GM18499 (cell line): ENCODE data around the gene FNDC7.
"Not testable (repeated sequence)": the region's sequence is repeated elsewhere in the genome, so short reads cannot be mapped to it uniquely, and the experiment has no call there.

Experiments
- ATAC-seq: cut with Tn5 transposase; IDR thresholded peaks from one replicate; pipeline ENCODE4 v1.9.1; 2021; ENCODE audit warnings: moderate number of reproducible peaks; ENCODE audit not compliant: insufficient read depth, unreplicated experiment

FNDC7 gene

DNA sequence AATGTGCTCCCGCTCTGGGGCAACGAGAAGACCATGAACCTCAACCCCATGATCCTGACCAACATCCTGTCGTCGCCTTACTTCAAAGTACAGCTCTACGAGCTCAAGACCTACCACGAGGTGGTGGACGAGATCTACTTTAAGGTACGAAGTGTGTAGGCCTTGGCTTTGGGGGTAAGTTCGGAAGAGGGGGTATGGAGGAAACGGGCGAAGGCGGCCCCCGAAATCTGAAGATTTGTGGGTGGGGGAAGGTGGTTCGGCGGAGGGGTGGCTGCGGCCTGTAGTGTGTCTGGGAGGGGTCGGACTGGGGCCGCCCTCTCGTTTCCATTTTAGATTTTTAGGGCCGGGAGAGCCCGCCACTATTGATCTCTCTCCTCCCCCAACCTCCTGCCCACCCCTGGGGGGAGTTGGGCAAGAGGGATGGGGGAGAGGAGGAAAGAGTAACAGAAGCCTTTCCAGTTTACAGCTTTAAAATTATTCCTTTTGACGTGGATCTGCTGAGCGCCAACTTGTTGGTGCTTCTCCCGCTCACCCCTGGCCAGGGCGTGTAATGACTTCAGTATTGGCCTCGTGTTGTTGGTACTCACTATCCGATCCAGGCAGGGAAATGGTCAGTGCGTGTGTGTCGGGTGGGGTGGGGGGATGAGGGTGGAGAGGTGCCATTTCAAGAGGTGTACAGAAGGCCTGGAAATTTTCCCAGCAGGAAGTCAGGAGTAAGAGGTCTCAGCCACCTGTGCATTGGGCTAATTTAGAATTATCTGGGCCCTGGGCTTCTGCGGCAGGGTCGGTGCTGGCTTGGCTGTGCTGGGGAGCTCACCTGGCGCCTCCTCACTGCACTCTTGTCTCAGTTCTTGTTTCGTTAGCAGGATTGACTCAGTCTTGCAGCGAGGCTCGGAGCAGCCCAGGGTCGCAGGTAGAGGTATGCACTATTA lies 19.7 kb upstream of the FNDC7 start:
- peak; percentile 59 for ATAC-seq

DNA sequence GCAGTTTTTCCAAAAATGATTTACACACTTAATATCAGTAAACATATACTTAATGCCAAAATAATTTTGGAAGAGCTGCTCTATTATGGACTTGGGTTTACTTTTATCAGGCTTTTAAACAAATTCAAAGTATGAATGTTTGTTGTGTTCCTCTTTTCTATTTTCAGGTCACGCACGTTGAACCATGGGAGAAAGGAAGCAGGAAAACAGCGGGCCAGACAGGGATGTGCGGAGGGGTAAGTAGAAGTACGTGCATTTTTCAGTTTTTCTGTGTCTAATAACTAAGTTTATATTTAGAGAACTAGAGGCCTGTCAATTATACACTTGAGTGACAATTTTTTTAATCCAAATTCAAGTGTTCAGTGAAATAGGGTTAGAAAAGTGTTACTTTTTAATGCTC lies 17.2 kb upstream of the FNDC7 start:
- ATAC-seq = no peak

DNA sequence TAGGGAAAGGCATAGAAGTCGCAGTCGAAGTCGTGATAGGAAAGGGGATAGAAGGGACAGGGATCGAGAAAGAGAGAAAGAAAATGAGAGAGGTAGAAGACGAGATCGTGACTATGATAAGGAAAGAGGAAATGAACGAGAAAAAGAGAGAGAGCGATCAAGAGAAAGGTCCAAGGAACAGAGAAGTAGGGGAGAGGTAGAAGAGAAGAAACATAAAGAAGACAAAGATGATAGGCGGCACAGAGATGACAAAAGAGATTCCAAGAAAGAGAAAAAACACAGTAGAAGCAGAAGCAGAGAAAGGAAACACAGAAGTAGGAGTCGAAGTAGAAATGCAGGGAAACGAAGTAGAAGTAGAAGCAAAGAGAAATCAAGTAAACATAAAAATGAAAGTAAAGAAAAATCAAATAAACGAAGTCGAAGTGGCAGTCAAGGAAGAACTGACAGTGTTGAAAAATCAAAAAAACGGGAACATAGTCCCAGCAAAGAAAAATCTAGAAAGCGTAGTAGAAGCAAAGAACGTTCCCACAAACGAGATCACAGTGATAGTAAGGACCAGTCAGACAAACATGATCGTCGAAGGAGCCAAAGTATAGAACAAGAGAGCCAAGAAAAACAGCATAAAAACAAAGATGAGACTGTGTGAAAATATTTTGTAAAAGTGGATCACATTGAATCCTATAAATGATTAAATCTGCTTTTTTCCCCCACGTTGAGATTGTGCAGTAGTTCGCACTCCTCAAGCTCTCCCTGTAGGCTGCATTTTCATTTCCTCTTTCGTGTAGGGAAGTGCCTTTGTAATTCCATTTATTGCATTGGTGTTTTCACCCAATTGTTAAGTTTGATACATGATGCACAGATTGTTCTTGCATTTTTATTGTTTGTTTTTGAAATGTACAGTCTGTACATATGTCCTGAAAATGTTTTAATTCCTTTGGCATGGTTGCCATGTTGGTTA lies 13.1 kb upstream of the FNDC7 start:
- ATAC-seq = no peak

DNA sequence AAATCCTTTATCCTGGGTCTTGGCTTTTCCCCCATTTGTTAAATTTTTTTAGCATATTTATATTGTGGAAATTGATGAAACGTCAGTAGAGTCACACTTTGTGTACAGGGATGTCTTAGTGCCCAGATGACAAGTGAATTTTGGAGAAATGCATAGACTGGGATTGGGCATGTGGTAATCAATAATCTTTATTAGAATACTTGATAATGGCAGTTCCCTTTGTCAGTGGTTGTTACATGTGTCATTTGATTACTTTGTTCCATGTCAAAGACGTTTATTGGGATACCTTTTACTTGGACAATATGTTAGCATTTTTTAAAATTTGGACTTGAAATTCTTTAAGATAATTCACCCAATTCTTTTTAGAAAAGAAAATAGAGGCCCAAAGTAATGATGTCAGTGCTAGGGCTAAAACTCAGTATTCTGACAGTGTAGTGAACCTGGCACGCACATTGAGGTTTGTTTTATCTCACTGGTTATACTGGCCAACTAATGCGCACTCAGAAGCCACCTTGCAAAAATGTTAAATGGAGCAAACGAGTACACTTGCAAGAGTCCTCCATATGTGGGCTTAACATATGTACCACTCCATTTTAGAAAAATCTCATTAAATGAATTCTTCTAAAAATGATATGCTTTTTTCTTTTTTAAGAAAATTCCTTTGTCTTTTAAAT lies 11.4 kb upstream of the FNDC7 start:
- ATAC-seq = no peak

DNA sequence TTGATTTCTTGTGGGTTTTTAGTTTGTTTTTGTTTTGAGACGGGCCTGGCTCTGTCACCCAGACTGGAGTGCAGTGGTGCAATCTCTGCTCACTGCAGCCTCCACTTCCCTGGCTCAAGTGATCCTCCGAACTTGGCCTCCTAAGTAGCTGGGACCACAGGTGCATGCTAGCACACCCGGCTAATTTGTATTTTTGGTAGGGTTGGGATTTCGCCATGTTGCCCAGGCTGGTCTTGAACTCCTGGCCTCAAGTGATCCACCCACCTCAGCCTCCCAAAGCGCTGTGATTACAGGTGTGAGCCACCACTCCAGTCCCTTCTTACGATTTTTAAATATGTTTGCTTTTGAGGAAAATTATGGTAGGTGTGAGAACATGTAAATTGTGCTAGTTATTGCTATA lies 10.6 kb upstream of the FNDC7 start:
- ATAC-seq = not testable (repeated sequence)

DNA sequence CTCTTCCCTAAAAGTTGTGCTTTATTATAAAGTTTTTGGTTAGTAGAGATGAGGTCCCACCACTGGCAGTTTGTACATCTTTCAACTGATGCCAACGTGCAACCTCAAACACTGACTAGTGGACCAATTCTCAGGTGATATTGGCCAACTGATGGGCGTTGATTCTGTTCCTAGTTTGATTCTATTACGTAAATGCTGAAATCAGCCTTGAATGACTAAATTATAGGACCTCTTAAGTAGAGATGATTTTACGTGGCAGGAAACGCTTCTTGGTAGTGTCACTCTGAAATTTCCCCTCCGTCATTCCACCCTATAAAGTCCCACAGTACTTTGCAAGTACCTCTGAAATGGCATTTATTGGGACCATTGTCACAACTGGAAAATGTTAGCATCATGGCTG lies 8.8 kb upstream of the FNDC7 start:
- no peak for ATAC-seq

DNA sequence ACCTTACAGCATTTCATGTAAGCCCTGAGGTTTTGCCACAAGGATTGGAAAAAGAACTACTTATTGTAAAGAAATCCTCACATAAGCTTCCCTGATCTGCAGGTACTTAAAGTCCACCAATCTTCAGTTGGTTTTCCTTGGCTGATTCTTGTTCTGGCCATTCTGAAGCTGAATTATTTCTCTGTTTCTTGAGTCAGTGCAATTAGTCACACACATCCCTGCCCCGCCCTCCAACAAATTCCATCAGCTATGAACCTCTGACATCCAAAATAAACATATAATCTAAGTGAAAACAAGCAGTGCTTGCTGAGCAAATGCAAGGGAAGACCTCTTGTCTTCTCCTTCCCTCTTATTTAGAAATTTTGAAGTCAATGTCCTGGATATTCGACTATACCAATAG lies 8.2 kb upstream of the FNDC7 start:
- ATAC-seq = no peak

DNA sequence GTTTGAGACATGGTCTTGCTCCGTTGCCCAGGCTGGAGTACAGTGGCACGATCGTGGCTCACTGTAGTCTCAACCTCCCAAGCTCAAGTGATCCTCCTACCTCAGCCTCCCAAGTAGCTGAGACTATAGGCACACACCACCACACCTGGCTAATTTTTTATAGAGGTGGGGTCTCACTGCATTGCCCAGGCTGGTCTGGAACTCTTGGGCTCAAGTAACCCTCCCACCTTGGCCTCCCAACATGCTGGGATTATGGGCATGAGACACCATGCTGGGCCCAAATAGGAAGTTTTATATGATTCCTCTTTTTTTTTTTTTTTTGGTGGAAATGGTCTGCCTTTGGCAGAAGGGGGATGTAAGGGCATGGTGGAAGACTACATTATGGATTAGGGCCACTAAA lies 6.1 kb upstream of the FNDC7 start:
- ATAC-seq = no peak

DNA sequence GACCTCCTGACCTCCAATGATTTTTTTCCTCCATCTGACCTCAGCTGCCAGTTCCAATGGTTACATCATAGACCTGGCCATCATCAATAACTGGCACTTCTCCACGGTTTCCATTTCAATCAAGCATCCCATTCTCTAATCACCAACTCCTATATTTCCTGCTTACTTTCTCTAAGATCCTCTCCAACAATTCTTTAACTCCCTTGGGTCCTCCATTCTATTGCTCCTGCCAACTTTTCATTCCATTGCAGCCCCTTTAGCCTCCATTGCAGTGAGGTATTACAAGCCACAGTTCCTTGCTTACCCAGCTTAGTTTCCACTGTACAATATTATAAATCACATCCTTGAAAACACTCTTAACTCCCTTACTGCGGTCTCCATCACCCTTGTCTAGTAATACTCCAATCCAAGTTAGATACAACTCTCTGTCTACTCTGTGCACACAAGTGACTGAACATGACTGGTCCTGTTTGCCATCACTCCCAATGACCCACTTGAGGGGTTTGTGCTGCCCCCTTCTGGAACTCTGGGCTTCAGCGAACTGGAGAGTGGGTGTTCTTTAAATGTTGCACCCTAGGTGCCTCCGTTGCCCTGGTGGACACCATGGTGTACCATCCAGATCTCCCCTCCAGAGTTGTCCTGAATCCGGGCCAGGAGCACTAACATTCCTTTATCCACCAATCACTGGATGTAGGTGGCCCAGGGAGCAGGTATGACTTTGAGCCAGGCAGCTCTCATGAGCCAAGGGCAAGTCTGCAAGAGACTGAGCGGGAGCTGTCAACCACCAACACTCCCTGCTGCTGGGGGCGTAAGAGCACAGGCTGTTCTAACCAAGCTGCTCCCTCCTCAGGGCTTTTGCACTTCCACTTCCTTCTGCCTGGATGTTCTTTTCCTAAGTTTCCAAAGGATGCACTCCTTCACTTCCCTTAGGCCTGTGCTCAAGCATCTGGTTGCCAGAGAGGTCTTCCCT lies 3.7 kb upstream of the FNDC7 start:
- ATAC-seq = no peak

DNA sequence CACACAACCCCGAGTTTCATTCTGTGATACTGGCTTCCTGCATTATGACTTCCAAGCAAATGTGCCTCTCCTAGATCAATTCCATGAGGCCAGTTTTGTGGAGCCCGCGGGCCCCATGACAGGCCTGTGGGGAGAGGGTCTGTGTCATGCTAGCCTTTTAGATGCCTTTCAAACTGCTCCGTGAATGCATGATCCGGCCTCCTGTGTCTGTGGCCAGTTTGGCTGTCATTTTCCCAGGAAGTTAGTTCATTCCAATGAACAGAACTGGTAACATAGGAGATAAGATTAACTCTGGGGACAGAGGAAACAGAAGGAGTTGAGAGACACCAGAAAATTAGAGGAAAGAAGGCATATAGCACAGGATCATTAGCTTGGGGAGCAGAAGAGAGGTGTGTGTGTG lies 3.2 kb downstream of the FNDC7 start:
- ATAC-seq = no peak

DNA sequence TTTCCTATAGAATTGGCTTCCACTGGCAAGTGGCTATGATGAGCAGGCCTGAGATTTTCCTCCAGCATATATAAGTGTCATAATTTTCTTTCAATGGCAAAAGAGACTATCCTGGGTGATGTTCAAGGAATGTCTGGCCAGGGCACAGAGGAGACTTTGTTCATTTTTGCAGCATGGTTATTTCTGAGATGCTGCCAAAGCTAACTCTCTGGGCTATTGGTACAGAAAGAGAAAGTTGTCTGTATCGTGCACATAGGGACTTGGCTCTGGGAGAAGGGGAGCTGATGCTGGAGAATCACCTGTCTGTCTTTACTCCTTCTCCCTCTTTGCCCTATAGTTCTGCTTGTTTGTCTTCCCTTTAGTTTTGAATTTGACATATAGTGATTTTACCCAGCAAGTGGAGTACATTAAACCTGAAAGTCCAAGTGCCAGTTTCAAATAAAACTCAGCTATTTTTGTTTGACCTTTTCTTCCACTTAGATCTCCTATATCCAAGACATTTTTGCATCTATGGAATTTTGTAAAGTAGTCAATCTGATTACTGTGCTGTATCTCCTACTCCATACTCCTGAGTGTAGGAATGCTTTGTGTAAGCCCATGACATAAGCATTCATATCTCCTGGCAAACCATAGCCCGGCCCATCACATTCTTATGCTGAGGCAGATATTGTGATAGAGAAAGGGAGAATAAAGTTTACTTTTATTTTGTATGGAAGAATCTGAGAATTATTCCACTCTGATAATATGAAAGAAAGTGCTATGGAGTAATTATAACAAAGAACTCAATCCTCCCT lies 3.9 kb downstream of the FNDC7 start:
- no peak for ATAC-seq

DNA sequence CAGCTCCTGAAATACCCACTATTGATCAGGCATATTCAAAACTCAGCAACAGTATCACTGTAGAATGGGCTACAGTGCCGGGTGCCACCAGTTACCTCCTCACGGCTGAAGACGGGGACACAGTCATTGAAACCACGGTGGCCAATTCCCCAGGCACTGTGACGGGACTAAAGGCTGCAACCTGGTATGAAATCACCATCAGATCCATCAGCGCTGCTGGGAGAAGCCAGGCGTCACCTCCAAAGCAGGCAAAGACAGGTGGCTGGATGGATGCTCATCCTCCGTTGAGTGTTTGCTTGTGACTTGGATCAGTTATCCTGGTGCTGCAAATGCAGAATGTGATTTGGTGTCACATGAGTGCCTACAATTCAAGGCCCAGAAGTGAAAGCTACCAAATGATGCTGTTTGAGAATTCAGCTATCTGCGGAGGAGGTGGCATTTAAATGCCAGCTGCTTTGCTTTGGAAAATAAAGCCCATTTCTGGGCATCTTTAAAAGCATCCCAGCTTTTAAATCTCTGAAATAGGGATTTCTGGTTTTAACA lies 5.1 kb downstream of the FNDC7 start:
- no peak for ATAC-seq

DNA sequence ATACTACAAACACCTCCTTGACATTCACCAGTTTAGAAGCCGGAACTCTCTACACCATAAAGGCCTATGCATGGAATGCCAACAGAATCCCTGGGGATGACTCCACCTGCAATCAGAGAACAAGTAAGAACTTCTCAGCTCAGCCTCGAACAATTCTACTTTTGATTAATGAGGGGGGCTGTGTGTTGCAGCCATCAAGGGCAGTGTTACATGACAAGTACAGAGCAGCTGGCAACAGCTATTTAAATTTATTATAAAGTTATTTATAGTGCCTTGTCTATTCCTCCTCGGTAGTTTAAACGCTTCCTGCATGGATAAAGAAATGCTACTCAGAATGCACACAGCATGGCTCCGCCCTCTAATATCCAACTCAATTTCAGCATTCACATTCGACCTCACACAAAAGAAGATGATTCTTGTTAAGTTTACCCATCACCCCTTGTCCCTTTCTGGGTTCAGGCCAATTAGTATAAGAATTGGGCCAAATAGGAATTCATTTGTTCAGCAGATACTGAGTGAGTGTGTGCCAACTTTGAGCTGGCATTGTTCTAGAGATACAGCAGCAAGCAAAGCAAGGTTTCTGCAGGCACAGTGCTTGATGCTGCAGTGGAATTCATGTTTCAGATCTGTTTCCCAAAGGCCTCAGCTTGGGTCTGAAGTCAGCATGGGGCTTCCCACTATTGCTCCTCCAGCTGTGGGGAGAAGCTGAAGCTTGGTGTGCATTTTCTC lies 6.4 kb downstream of the FNDC7 start:
- ATAC-seq = no peak

DNA sequence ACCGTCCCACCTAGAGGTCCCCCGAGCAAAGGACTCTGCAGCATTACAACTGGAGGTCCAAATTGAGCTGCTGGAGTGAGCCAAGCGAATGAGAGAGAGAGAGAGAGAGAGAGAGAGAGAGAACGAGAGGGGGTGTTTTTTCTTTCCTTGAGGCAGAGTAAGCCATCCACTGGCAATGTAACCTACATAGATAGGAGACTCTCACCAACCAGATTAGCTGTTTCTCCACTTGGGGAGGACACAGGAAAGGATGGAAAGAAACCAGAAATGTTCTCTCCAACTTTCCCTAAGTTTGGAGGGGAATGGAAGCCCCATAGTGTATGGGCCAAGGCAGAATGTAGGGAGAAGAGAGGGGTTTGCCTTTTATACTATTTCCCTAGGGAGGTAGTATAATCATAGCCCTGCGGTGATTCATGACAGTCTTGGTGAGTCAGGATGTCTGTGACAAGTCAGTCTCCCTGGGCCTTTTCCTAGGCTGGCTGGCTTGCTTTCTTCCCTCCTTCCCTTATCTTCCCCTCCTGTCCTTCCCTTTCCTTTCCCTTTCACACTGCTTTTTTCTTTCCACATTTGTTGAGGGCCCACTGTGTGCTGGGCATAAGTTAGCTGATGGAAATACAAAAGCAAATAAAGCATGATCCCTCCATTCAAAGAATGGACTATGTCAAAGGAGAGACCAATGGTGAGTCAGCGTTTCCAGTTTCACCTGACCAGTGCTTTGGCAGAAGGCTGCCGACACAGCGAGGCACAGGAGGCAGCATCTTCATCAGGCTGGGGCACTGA lies 7.1 kb downstream of the FNDC7 start:
- no peak for ATAC-seq

DNA sequence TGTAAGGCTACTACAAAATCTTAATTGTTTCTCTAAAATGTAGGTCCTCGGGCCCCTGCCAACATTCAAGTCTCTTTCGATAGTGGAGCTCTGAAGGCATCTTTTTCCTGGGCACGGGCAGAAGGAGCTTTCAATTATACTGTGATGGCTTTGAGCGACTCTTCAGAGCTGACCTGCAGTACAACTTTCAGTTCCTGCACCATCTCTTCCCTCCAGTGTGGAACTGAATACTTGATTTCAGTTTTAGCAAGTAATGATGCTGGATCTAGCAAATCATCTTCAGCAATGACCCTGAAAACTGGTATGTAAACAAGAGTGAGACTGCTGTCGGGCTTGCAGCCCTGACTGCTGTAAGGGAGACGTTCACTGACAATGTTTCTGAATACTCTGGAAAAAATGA lies 9.6 kb downstream of the FNDC7 start:
- ATAC-seq = no peak

DNA sequence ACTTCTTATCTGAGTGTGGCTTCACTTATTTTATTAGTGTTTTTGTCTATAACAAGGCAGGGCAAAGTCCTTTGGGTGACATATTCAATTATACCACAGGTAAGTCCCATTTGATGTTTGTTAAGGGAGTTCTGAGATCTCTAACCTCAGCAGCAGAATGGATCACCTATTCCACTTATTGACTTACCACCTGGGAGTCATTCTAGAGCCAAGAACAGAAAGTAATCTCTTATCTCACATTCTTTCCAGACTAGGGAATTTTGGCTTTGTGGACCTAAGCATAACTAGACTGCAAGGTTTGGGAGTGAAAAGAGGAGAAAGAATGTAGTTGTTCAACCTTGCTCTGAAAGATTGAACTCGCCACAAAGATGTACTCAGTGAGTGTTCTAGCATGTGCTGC lies 13.2 kb downstream of the FNDC7 start:
- no peak for ATAC-seq

DNA sequence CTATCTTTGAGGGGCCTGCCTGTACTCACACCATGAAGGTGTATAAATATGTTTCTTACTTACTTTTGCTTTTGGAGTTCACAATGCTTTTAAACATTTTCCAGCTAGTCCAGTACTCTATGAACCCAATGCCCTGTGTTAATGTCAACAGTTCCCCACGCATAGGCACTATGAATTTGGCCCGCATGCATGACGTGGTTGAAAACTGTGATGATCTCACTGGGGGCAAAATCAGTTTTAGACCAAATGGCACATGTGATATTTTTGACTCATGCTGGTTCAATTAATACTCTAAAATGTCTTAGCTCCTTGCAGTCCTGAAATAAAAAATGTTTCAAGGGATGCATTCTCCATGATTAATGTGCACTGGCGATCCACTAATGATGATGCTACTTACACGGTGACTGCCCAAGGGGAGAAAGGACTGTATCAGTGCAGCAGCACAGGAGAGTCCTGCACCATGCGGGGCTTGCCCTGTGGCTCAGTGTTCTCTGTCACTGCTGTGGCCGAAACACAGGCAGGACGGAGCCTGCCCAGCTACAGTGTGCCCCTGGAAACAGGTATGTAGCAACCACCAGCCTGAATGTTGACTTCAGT lies 15.7 kb downstream of the FNDC7 start:
- no peak for ATAC-seq
